Endothelial cell of umbilical vein (primary cell): ENCODE measurements around the gene MTFMT. TPM values are rescaled to one million over a fixed set of nuclear protein-coding genes. Genes with fewer than 3 reads are reported as not detected.

Experiments
- BruUV-seq: library from RNA; stranded (reverse); fragments of 400-500 nt; replicated peaks from 2 replicates; lab custom pipeline; 2021; lab: Mats Ljungman, UMichigan
- CTCF ChIA-PET: fragments of 300-600, 350-600 bp; sonication (Branson Sonifier 250); formaldehyde crosslinking; loops from one replicate; lab custom pipeline; 2021; ENCODE audit warnings: antibody characterized with exemption, inconsistent platforms; lab: Charles Lee
- POLR2A ChIA-PET: fragments of 300-600, 350-600 bp; sonication (Branson Sonifier 250); formaldehyde crosslinking; loops from one replicate; lab custom pipeline; 2021; ENCODE audit warnings: antibody characterized with exemption, inconsistent platforms; lab: Charles Lee
- DNase-seq: peaks from one replicate; pipeline ENCODE4 v3.0.0-alpha.2; 2011; ENCODE audit warnings: low read depth, low spot score
- FAIRE-seq: peaks from 2 replicates; lab custom pipeline; 2011; peaks lifted over from hg19 to GRCh38; lab: Jason Lieb, UNC
- H2AFZ ChIP-seq: 2 replicates; pipeline ENCODE4 v1.6.0; 2012; ENCODE audit warnings: low read depth, low read length, control low read depth, inconsistent platforms
- H3K27ac ChIP-seq: 2 replicates; pipeline ENCODE4 v1.5.1; 2011; ENCODE audit warnings: low read depth, mild to moderate bottlenecking, control low read depth, low read length, moderate library complexity; ENCODE audit not compliant: insufficient read depth
- H3K27me3 ChIP-seq, 2 experiments: 2 replicates each; pipeline versions ENCODE4 v1.6.0 to v1.6.1; 2011; ENCODE audit warnings: low read length in 2 of 2, mixed read lengths in 1 of 2; ENCODE audit not compliant: control insufficient read depth in 2 of 2, insufficient read depth in 2 of 2
- H3K36me3 ChIP-seq, 2 experiments: 2 replicates in 1 of 2; 3 replicates in 1 of 2; pipeline ENCODE4 v1.5.1; 2011; ENCODE audit warnings: low read length in 2 of 2, mild to moderate bottlenecking in 1 of 2, moderate library complexity in 1 of 2; ENCODE audit not compliant: control insufficient read depth in 2 of 2, insufficient read depth in 2 of 2; ENCODE audit errors: extremely low read depth in 1 of 2
- H3K4me1 ChIP-seq: 3 replicates; pipeline ENCODE4 v1.5.1; 2011; ENCODE audit warnings: mild to moderate bottlenecking, low read length; ENCODE audit not compliant: control insufficient read depth, insufficient read depth; ENCODE audit errors: extremely low read depth
- H3K4me2 ChIP-seq: 2 replicates; pipeline ENCODE4 v1.6.1; 2011; ENCODE audit warnings: low read length, control low read depth, mixed read lengths; ENCODE audit not compliant: insufficient read depth
- H3K4me3 ChIP-seq, 3 experiments: fragments of 200-600 bp in 1 of 3; sonication (generic), shearing (Covaris generic) in 1 of 3; replicated peaks in 1 of 3; 2 replicates each; pipeline ENCODE4 v1.5.1; 2011 to 2016; ENCODE audit warnings: control low read depth in 3 of 3, low read length in 3 of 3, mild to moderate bottlenecking in 2 of 3, inconsistent platforms in 1 of 3, low read depth in 1 of 3, moderate library complexity in 1 of 3; ENCODE audit not compliant: insufficient read depth in 1 of 3
- H3K79me2 ChIP-seq: 2 replicates; pipeline ENCODE4 v1.6.0; 2012; ENCODE audit warnings: low read length, inconsistent platforms; ENCODE audit not compliant: control insufficient read depth, insufficient read depth
- H3K9ac ChIP-seq: replicated peaks from 2 replicates; pipeline ENCODE3; 2011; ENCODE audit warnings: low read length, control low read depth; ENCODE audit not compliant: insufficient read depth; ENCODE audit errors: extremely low read depth
- H3K9me1 ChIP-seq: replicated peaks from 3 replicates; pipeline ENCODE4 v1.6.0; 2011; ENCODE audit warnings: mild to moderate bottlenecking, low read length; ENCODE audit not compliant: control insufficient read depth, insufficient read depth; ENCODE audit errors: extremely low read depth
- H3K9me3 ChIP-seq: replicated peaks from 2 replicates; pipeline ENCODE4 v1.5.1; 2012; ENCODE audit warnings: low read length, inconsistent platforms; ENCODE audit not compliant: control insufficient read depth, insufficient read depth
- H4K20me1 ChIP-seq: replicated peaks from 2 replicates; pipeline ENCODE3; 2011; ENCODE audit warnings: mild to moderate bottlenecking, low read length; ENCODE audit not compliant: control insufficient read depth, insufficient read depth; ENCODE audit errors: extremely low read depth
- EZH2 ChIP-seq: IDR thresholded peaks from 2 replicates; pipeline ENCODE4 v1.6.1; 2012; ENCODE audit warnings: borderline replicate concordance, low read depth, mild to moderate bottlenecking, moderate library complexity, low read length, inconsistent platforms; ENCODE audit not compliant: severe bottlenecking
- FOS ChIP-seq: IDR thresholded peaks from 2 replicates; pipeline ENCODE4 v1.6.1; 2011; ENCODE audit warnings: mild to moderate bottlenecking, low read length, moderate library complexity, borderline replicate concordance; ENCODE audit not compliant: insufficient read depth
- GATA2 ChIP-seq: IDR thresholded peaks from 2 replicates; pipeline ENCODE4 v1.7.0; 2011; ENCODE audit warnings: low read depth, mild to moderate bottlenecking, moderate library complexity, mixed read lengths, low read length; ENCODE audit not compliant: insufficient read length, insufficient read depth
- JUN ChIP-seq: IDR thresholded peaks from 2 replicates; pipeline ENCODE4 v1.6.1; 2011; ENCODE audit warnings: borderline replicate concordance, low read depth; ENCODE audit not compliant: insufficient read length, insufficient read depth
- MYC ChIP-seq: IDR thresholded peaks from one replicate; pipeline ENCODE4 v1.6.1; 2011; ENCODE audit warnings: mild to moderate bottlenecking, low read depth, low read length
- POLR2A ChIP-seq: IDR thresholded peaks from 2 replicates; pipeline ENCODE4 v1.6.1; 2012; ENCODE audit warnings: low read depth, mild to moderate bottlenecking, control low read depth, low read length
- POLR2AphosphoS5 ChIP-seq: IDR thresholded peaks from 2 replicates; pipeline ENCODE4 v1.6.1; 2012; ENCODE audit warnings: low read depth, mild to moderate bottlenecking, control low read depth, low read length, moderate library complexity; ENCODE audit not compliant: insufficient read depth
- dilution Hi-C: fragments of 300-500 bp; cut with MboI; formaldehyde crosslinking; loops from one replicate; pipeline ENCODE4 v1.15.0; 2019; ENCODE audit warnings: low sequenced_read_pairs; ENCODE audit not compliant: extremely low pct_ligation_motif_present
- intact Hi-C: fragments of 100-400 bp; cut with micrococcal nuclease; formaldehyde crosslinking; loops from one replicate; pipeline ENCODE4 v1.10.0; 2022
- polyA plus RNA-seq, 4 experiments: library from polyadenylated mRNA; depleted of rRNA in 3 of 4; stranded (reverse) in 3 of 4; unstranded in 1 of 4; fragments of >200 nt; gene quantifications; 2 replicates each; pipeline versions ENCODE4 v1.2.1 to v1.2.3, GENCODE V29; 2011 to 2012; ENCODE audit warnings: missing spikeins in 1 of 4
- total RNA-seq: library from RNA; stranded (reverse); gene quantifications from 2 replicates; pipeline ENCODE4 v1.2.3, GENCODE V29; 2021
- TF ChIP-seq, protein P1 (sequence below), 2 donors: IDR thresholded peaks; 1 replicate in 1 of 2; 2 replicates in 1 of 2; pipeline ENCODE4 v1.5.1; 2011; ENCODE audit warnings: low read length in 2 of 2, mild to moderate bottlenecking in 2 of 2, moderate library complexity in 2 of 2, control low read depth in 1 of 2, inconsistent platforms in 1 of 2, low read depth in 1 of 2; ENCODE audit not compliant: insufficient read depth in 1 of 2; ENCODE audit errors: extremely low read depth in 1 of 2
- TF ChIP-seq, protein P2 (sequence below): IDR thresholded peaks from 2 replicates; pipeline ENCODE4 v1.6.1; 2011; ENCODE audit not compliant: insufficient read depth, insufficient read length

MTFMT gene
- total and polyA plus RNA-seq, 2 donors (not counting 3 experiments of a cell fraction or from before 2014, with no cell fraction given), result 7.5 to 20.4 TPM

DNA sequence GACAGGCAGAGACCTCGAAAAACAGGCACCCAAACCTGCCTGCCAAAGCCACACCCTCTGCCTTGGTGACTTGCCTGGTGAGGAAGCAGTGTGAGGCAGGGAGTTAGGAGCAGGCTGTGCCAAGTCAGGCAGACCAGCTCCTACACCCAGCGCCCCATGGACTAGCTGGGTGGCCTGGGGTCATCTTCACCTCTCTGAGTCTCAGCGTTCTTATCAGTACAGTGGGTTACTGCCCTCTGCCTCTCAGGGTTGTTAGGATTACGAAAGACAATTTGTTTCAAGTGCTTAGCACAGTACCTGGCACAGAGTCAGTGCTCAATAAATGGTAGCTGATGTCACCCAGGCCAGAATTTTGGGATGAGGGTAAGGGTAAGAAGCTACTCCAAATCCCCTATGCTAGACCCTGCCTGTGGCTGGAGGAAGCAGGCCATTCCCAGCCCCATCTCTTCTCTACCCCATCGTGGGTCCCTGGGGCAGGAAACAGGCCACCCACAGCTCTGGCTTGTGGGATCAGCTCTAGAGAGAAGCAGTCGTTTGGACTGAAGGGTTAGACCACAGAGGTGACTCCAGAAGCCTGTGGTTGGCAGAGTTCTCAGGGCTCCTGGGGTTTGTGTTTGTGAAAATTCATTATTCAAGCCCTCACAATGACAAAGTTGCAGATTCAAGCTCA, 25.9 kb upstream of the MTFMT start:
- Histone ChIP-seq H3K9ac (no peak overlapping the region), H3K27ac (no peak overlapping the region), H3K4me1 (peaks cover 2% of the 10 kb centered on the region), H3K9me3 (no peaks in the 10 kb centered on the region), H2AFZ (no peak overlapping the region), H4K20me1 (no peaks in the 10 kb centered on the region), H3K4me3 (no peak overlapping the region), H3K27me3 (no peaks in the 10 kb centered on the region), H3K4me2 (no peak overlapping the region), H3K79me2 (no peaks in the 10 kb centered on the region), H3K36me3 (no peaks in the 10 kb centered on the region), H3K9me1 (no peaks in the 10 kb centered on the region)
- FAIRE-seq (no peak), DNase-seq (no peak)
- dilution Hi-C loops (no loop called here), intact Hi-C loops (loop anchor here (2.0 kb wide), 2 partner anchors 133 to 241 kb away; partner anchors contain the start of gene RNU5A-1)
- CTCF ChIA-PET, result interaction anchor here (0.8 to 7.2 kb wide), 14 partner anchors 11 to 243 kb away, joined by 3 to 89 read pairs (median 5); partner anchors contain the start of genes KBTBD13 and RASL12
- POLR2A ChIA-PET, result no interaction called here
- TF ChIP-seq, protein P1, sequence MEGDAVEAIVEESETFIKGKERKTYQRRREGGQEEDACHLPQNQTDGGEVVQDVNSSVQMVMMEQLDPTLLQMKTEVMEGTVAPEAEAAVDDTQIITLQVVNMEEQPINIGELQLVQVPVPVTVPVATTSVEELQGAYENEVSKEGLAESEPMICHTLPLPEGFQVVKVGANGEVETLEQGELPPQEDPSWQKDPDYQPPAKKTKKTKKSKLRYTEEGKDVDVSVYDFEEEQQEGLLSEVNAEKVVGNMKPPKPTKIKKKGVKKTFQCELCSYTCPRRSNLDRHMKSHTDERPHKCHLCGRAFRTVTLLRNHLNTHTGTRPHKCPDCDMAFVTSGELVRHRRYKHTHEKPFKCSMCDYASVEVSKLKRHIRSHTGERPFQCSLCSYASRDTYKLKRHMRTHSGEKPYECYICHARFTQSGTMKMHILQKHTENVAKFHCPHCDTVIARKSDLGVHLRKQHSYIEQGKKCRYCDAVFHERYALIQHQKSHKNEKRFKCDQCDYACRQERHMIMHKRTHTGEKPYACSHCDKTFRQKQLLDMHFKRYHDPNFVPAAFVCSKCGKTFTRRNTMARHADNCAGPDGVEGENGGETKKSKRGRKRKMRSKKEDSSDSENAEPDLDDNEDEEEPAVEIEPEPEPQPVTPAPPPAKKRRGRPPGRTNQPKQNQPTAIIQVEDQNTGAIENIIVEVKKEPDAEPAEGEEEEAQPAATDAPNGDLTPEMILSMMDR (IDR thresholded peaks at IDR 0.05; ENCODE audit: extremely low read depth in 1 of 2, insufficient read depth in 1 of 2, low read depth in 1 of 2, low read length in 2 of 2), result no peak
- TF ChIP-seq POLR2AphosphoS5, result no peak
- TF ChIP-seq EZH2, result no peak
- TF ChIP-seq FOS, result no peak
- no peak for TF ChIP-seq JUN
- TF ChIP-seq, protein P2, sequence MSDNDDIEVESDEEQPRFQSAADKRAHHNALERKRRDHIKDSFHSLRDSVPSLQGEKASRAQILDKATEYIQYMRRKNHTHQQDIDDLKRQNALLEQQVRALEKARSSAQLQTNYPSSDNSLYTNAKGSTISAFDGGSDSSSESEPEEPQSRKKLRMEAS, result no peak
- no peak for TF ChIP-seq GATA2
- TF ChIP-seq MYC, result no peak
- no peak for TF ChIP-seq POLR2A
- BruUV-seq, result no TSS peak
